ENCODE results near the gene EVA1B.

EVA1B gene, protein sequence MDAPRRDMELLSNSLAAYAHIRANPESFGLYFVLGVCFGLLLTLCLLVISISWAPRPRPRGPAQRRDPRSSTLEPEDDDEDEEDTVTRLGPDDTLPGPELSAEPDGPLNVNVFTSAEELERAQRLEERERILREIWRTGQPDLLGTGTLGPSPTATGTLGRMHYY

DNA sequence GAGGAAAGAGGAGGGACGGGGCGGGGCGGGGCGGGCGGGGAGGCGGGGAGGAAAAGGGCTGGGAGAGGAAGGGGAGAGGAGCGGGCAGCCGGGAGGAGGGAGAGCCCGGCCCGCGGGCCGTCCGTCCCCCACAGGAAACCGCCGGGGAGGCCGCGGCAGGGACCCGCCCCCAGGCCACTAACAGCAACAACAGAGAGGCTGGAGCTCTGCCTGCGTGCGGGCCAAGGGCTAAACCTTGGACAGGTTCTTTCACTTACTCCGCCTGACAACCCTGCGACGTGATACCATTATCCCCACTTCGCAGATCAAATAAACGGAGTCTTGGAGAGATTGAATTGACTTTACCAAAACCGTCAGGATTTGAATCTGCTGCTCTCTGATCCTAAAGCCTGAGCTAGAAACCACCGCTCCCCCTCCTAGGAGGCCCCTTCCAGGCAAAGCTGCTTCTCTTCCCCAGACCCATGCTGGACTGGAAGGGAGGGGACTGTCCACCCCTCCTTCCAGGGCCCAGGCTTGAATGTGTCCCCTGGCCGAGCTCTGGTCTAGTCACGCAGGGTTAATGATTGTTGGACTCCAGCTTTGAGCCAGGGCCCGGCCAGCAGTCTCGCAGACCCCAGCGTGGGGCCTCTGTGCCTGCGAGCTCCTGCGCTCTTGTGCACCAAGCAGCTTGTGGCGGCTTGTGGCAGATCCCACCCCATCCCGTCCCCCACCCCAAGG lies at the start of gene EVA1B:
TSS of gene EVA1B (minus strand) at position 10 of the 717 bp plus-strand sequence. CDS start 608 bp downstream, outside the sequence.
- FAIRE-seq: no peak

DNA sequence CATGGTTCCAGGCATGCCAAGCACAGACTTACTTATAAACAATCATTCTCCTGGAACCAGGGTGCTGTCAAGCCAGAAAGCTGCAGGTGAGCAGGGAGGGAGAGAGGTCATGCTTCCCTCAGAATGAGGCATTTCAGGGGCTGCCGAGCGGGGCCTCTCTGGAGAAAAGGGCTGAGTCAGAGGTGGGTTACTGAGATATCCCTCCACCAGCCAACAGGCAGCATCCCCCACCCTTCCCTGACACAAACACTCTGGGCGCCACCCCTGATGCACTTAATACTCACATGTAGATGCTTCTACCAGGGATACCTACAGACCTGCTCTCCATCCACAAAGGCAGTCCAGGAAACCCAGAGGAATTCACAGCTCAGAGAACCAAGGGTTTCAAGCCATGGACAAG lies 49.2 kb upstream of the EVA1B start:
- FAIRE-seq: no peak

DNA sequence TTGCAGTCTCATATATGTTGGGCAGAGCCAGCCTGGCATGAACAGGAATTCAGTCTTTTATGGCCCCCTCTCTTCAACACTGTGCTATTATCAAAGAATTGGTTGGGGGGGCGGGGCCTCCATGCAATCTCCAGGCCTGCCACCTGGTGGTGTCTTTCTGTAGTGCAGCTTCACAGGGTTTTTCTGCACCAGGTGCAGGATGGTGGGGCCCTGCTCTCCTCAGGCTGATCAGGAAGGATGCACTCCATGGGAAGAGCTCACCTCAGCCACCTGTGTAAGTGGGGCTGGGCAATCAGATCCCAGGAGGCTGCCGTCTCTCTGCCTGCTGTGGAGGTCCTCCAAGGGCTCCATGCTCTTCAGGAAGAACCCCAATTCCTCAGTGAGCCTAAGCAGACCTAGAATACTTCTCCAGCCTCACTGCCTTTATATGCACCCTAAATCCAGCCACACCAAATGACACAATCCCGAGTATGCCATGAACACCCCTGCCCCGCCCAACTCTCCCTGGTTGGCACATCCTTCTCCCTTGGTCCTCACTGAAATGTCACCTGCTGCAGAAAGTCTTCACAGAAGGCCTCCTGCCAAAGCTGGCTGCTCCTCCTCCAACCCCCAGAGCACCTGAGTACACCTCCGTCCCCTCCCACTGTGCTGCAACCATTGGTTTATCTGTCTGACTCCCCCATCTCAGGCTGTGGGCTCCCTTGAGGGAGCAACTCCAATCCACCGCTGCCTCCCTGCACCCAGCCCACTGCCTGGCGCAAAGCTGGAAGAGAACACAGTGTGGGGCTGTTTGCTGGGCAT lies 45.8 kb upstream of the EVA1B start:
- FAIRE-seq: no peak

DNA sequence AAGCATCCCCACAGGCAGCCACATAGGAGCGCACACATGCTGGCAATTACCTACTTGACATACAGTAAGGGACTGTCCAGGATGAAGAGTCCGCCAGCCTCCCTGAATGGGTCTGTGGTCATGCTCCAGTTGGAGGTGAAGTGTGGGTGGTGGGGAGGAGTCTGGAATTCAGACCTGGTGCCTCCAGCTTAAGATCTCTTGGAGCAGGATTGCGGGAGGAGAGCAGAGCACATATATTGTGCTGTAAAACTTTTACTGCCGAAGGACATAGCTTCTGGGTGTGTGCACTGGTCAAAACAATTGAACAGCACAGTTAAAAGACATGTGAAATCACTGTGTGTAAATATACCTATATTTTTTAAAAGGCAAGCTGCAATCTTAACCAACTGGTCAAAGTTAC lies 44.4 kb upstream of the EVA1B start:
- FAIRE-seq: no peak

DNA sequence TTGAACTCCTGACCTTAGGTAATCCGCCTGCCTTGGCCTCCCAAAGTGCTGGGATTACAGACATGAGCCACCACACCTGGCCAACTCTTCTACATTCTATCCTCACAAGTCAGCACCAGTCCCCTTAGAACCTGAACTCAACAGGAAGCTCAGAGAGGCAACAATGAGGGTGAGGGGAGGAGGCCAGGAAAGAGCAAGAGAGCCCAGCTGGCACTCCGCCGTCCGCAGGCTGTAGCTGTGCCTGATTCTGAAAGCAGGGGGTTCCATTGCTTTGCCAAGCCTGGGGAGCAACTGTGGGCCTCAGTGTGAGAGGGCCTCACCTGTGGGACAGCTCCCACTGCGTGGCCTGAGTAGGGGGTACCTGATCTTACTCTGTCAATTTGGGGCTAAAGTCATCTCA lies 43.6 kb upstream of the EVA1B start:
- FAIRE-seq: no peak

DNA sequence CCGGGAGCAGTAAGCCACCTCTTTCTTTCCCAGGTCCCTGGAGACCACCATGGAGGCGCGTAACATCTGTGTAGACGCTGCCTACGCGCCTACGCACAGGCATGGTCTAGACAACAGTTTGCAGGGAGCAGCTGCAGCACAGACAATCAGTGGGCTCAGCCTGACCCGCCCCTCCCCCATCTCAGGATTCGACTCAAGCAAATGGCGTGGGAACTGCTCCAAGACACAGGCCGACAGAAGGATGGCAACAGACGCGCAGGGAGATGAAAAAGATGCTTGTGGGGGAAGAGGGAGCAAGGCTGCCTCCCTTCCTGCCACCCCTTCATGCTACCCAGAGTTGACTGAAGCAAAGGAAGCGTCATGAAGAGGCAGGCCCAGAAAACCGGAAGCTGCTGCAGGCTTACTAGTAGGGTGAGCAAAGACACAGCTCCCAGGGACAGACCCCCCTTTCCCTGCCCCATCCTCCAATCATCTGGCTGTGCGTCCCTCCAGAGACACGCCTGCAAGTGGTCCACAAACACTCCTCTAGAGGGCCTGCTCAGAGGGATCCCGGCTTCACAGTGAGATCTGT lies 42.7 kb upstream of the EVA1B start:
- FAIRE-seq: no peak

DNA sequence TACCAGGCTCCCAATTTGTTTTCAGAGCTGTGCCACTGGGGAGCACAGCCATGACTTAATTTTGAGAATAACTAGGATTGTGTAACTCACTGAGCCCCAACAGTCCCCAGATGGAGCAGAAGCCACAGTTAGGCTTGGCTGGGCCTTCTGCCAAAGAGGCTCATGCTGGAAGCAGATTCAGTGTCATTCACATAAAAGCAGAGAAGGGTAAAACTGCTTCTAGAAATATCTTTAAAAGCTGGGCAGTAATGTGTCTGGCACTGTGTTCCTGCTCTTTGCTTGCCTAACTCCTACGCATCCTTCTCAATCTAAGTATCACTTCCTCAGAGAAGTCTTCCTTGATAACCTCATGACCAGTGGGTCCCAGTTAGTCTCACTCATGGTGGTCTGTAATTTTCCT lies 41.9 kb upstream of the EVA1B start:
- FAIRE-seq: no peak

DNA sequence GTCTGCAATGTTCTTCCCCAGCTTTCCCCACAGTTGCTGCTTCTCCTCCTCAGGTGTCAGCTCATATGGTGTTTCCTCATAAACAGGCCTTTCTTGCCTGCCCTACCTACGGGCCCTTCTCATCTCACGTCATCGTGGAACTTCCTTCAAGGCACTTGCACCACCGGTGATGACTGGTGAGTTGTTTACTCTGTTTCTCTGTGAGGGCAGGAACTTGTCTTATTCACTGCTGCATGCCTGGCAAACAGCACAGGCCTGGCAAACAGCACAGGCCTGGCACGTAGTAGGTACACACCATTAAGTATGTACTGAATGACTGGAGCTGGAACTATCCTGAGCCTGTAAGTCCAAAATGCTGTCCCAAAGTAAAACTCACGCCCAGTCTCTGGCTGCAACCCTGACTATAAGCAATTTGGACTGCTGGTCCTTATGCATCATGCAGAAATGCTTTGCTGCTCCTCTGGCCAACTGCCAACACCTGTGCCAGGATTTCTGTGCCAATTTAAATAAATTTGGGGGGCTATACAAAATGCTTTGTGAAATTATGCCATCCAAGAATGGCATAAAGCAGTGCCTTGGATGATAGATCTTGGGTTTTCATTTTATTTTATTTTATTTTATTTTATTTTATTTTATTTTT lies 36.6 kb upstream of the EVA1B start:
- FAIRE-seq: no peak

DNA sequence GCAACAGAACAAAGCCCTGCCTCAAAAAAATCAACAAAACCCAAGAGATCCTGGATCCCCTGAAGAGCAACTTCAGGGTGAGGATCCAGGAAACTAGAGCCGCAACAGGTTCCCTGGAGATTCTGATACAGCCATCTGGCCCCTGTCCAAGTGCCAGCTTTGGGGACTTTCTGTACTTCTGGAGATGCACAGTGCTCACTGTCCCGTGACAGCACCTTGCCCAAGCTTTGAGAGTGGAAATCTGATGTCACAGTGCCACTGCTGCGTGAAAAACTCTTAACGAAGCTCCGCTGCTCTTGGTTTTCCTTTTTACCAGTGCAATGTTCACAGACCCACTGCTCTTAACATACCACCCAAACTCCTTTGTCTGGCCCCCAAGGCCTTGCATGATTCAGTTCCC lies 35.9 kb upstream of the EVA1B start:
- FAIRE-seq: no peak

DNA sequence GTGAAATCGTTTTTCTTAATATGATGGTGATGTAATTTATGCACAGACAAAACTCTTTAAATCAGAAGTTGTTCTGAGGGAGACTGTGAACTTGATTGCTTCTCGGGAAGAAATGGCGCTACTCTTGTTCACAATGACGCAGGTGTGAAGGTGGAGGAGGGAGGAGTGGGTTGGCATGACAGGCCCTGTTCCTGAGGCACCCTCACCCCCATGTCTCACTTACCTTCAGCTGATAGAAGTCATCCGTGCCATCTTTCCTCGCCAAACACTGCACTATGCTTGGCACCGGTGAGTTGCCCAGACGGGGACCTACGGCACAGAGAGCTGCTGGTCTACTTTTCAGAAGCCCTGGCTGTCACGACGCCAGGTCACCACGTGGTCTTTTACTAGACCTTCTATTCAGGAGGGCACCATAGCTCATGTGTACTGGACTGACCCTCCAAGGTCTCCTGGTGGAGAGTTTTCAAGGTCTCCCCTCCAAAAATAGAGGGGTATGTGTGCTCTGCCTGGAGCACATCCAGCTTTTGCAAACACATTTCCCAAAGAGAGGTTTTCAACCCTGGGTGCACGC lies 35.2 kb upstream of the EVA1B start:
- FAIRE-seq: no peak

DNA sequence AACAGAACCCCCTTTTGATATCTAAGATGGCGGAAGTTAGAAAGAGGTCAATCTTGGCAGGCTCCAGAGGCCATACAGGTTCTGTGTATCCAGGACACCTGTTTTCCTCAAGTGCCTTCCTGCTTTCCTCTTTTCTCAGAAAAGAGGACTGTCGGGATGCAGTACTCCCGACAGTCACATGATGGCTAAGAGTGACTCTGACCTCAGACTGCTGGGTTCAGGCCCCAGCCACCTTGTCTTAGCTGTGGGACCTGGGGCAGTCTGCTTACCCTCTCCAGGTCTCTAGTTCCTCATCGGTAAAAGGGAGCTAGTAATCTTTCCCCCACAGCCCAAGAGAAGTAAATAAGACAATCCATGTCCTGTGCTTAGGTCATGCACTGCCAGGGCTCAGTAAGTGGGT lies 32.4 kb upstream of the EVA1B start:
- FAIRE-seq: no peak

DNA sequence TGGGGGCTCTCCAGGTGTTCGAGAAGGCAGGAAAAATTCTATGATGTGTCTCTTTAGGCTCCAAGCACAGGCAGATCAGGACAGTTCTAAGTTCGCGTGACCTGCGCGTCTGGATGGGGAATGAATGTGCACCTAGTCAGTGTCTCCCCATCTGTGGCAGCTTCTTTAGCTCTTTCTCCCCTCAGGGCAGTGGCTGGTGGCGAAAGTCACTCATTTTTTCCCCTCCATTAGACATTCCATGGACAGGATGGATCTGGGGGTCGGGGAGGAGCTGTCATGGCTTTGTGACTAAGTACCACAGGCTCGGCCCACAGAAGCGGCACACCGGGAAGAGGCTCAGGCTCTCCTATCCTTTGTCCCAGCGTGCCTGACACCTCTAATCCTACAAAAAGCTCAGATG lies 31.0 kb upstream of the EVA1B start:
- FAIRE-seq: no peak

DNA sequence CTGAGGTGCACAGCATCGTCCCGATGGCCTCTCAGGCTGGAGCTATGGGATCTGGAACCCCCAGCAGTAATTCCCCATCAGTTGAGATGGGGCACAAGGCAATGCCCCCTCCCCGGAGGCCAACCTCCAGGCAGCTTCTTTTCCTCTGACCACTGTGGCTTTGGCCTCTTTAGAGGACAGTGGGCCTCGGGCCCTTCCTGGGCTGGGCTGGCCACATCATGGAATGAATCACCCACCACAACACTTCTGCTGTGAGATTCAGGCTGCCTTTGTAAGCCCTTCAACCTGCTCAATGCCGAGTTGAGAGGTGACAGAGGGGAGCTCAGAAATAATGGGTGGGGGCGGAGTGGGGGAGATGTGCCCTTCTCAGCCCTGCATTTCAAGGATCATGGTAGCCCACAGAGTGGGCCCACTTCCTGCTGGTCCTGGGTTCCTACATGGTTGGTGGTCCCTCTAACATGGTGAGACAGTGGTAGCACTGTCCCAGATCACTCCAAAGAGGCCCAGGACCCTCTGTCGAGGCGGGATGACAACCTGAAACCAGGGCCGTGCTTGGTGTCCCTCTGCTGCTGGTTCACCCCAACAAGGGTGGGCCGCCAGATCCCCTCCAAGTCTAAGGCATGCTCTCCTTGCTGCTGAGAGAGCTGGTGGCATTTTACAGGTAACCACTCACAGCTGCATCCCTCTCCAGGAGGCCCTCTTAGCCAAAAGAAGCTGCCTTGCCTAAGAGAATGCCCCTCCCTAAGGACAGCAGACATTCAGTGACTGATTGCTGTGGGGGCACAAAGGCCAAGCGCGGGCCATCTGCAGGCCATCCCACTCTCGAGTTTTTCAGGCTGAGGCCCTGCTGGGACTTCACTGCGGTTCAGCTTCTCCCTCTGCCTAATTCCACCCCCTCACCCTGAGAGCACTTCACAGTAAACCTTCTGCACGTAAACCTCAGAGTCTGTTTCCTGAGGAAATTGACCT lies 29.7 kb upstream of the EVA1B start:
- FAIRE-seq: no peak

DNA sequence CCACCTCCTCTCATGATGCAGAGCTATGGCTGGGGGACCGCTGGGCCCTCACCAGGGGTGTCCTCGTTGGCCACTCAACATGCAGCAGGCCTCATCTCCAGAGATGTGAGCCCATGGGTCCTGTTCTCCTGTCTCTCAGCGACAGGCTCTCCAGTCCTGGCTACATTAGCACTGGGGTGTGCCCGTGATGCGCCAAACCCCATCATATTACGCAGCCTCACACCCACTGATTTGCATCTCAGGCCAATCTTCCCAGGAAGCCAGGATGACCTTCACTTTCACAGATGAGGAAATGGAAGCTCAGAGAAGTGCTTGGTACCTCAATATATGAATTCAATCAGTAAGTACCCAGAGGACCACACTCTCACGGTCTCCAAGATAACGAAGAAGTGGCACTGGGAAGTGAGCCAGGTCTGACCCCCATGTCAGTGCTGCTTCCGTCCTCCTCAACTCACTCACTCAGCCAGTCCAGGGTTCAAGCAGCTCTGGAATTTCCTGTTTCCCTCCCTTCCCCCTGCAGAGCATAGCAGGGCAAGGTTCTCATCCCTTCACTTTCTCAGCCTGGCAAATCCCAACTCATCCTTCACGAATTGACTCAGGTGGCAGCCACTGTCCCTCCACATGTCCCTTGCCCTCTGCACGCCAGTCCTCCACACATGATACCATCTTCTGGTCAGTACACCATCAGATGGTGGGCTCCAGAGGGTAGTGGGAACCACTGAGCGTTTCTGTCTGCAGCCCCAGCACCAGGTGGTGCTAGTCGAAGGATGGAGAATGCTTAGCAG lies 28.9 kb upstream of the EVA1B start:
- FAIRE-seq: no peak

DNA sequence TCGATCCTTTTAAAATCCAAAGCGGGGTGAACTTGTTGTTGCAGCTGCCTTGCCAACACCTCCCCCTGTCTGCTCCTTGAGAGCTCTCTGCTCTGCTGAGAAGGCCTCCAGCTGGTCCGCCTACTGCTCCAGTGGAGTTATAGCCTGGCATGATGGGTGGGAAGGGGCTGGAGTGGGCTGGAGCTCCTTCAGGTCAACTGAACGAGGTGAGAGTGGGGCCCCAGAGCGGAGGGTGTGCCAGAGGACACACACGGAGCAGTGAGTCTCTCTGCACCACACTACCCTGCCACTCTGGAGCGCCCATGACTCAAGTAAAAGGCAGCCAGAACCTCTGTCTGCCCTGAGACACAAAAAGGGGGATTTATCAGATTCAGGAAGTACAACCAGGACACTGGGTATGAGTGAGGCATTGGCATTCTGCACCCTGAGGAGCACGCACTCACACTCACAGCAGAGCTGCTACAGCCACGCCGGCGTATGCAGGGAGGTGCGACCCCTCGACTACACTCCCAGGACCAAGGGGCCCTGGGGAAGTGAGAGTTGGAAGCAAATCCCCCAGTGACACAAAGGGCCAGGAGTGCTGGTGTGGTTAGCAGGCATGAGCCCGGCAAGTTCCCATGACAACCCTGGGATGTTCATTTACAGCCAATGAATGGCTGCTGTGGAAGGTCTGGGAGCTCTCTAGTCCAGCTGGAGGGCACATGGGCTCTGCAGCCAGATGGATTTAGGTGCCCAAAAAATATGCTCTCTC lies 28.0 kb upstream of the EVA1B start:
- no peak for FAIRE-seq

DNA sequence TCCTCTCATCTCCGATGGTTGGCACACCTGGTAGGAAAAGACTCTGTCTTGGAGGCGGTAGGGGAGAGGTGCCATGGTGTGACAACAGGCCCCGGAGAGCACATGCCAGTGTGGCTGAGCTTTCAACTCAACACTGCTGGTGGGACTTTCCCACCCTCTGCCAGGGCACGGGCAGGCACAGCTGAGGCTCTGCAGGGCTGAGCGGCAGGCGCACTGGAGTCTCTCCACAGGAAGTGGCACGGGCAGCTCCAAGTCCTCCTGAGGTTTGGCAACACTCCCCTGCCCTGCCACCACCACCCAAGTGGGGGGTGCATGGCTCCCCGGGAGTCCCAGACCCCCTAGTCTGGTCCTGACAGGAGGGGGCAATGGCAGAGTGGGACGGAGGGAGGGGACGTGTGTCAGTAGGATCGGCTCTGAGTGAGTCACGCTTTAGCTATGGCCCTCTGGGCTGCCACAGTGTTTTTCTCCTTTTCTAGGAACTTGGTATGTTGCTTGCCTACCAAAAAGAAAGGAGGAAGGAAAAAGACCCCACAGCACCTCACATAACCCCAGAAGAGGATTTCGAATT lies 27.3 kb upstream of the EVA1B start:
- no peak for FAIRE-seq

DNA sequence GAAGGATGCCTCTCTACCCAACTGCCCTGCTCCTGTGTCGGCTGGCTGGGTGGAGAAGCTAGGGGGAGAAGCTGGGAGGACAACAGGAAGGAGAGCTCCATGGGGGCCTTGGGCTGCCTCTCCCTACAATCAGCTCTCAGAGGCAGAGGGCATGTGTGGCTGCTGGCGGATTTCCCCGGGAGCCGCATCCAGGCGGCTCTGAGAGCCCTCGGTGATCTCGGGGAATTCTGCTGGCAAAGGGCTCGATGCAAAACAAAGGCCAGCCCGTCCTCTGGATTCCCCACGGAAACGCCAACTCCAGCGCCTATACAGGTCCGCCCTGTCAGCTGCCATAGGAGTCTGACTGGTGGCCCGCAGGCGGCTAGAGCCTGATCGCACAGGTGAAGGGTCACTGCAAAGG lies 26.4 kb upstream of the EVA1B start:
- FAIRE-seq: no peak

DNA sequence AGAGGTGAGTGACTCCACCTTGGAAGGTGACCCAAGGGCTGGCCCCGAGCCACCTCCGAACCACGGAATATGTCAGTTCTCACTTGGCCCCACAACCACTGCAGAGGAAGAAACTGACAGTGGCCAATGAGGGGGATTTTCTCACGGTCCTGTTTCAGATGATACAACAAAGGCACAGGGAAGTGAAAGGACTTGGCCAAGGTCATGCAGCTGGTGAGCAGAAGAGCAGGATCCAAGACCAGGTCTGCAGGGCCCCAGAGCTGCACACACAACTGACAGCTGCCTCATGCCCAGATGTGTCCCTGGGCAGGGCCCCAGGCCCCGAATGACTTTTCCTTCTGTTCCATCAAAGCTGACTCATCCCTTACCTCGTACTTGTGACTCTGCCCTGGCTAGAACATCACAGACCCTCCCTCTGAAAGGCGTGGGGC lies 25.8 kb upstream of the EVA1B start:
- FAIRE-seq: no peak

DNA sequence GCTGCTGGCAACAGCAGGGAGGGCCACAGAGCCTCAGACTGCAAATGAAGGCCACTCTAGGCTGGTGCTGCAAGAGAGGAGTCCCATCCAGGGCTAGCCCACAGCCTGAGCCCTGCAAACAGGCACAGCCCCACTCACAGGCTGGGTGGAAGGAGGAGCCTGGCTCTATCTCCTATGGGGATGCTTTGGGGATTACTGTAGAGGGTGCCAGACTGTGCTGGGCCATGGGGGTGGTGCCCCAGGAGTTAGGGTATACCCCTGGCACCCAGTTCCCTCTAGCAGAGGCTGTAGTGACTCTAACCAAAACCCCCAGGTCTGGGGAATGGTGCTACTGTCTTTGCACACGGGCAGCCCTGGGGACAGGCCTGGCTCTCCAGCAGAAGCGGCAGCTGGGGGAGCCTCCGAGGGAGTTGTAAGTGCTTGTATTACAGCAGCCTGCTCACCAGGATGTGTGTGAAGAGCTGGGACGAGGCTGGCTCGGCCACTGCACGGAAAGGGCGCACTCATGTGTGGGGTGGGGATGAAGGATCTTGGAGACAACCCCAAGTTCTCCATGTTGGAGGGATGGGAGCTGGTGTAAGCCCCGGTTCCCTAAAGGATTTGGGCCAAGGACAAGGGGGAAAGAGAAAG lies 23.4 kb upstream of the EVA1B start:
- no peak for FAIRE-seq
